HepG2 (cell line): ENCODE data around the gene MPV17L2. TPM values are rescaled to one million over a fixed set of nuclear protein-coding genes. Genes with fewer than 3 reads are reported as not detected.

Experiments used
- FIP1L1 ChIP-seq: fragments of 200-400 bp; formaldehyde crosslinking; IDR thresholded peaks from 2 replicates; pipeline ENCODE4 v1.6.1; 2018; ENCODE audit warnings: low read depth, mild to moderate bottlenecking, low read length, moderate library complexity, borderline replicate concordance; ENCODE audit not compliant: insufficient read depth
- JUN ChIP-seq: sonication (generic); formaldehyde crosslinking; IDR thresholded peaks from 2 replicates; pipeline ENCODE4 v1.4.0; 2020; ENCODE audit warnings: mild to moderate bottlenecking, missing genetic modification reagents
- MXI1 ChIP-seq: IDR thresholded peaks from 3 replicates; pipeline ENCODE4 v1.6.1; 2012; ENCODE audit warnings: low read depth, low read length, inconsistent platforms, borderline replicate concordance
- NFAT5 ChIP-seq: sonication (generic); formaldehyde crosslinking; IDR thresholded peaks from 2 replicates; pipeline ENCODE4 v1.4.0; 2020; ENCODE audit warnings: missing genetic modification reagents
- SMC3 ChIP-seq: IDR thresholded peaks from 2 replicates; pipeline ENCODE4 v1.6.1; 2011; ENCODE audit warnings: low read length, improper control_type of control experiment
- SNAPC2 ChIP-seq: sonication (generic); formaldehyde crosslinking; IDR thresholded peaks from 2 replicates; pipeline ENCODE4 v1.8.1; 2022; ENCODE audit warnings: mild to moderate bottlenecking, missing genetic modification reagents
- TBL1XR1 ChIP-seq: fragments of 150-350 bp; IDR thresholded peaks from 2 replicates; pipeline ENCODE4 v1.6.1; 2014; ENCODE audit warnings: borderline replicate concordance, low read length; ENCODE audit not compliant: partially characterized antibody
- TBX2 ChIP-seq: sonication (generic); formaldehyde crosslinking; IDR thresholded peaks from 2 replicates; pipeline ENCODE4 v1.5.0; 2020; ENCODE audit warnings: missing genetic modification reagents, mild to moderate bottlenecking, borderline replicate concordance
- ZNF337 ChIP-seq: sonication (generic); formaldehyde crosslinking; IDR thresholded peaks from 2 replicates; pipeline ENCODE4 v1.5.1; 2020; ENCODE audit warnings: missing genetic modification reagents, low read depth, mild to moderate bottlenecking, borderline replicate concordance
- ZNF543 ChIP-seq: sonication (generic); formaldehyde crosslinking; IDR thresholded peaks from 2 replicates; pipeline ENCODE4 v1.4.0; 2020; ENCODE audit warnings: mild to moderate bottlenecking, missing genetic modification reagents
- ZNF7 ChIP-seq: IDR thresholded peaks from 2 replicates; pipeline ENCODE4 v1.6.1; 2016; ENCODE audit warnings: missing biosample characterization, missing genetic modification reagents
- polyA plus RNA-seq, 8 experiments: library from polyadenylated mRNA; depleted of rRNA in 3 of 8; stranded (reverse) in 7 of 8; unstranded in 1 of 8; fragments of >200 nt; fragmentation: Illumina TruSeq in 4 of 8; extraction: Trizol in 4 of 8; gene quantifications; 2 replicates each; pipeline versions ENCODE4 v1.2.1 to v1.2.3, GENCODE V29; 2011 to 2016; ENCODE audit warnings: low read depth in 4 of 8, missing spikeins in 1 of 8, mixed read lengths in 1 of 8; ENCODE audit not compliant: insufficient read depth in 1 of 8
- total RNA-seq, 5 experiments: library from RNA; depleted of rRNA; stranded (reverse); fragments of >200 nt; fragmentation: Illumina TruSeq; extraction: Trizol; gene quantifications; 2 replicates each; pipeline ENCODE4 v1.2.3, GENCODE V29; 2016; ENCODE audit warnings: low read depth in 1 of 5
- TF ChIP-seq, protein P1 (sequence below): sonication (generic); formaldehyde crosslinking; IDR thresholded peaks from 2 replicates; pipeline ENCODE4 v1.5.1; 2020; ENCODE audit warnings: mild to moderate bottlenecking, missing genetic modification reagents, moderate library complexity
- TF ChIP-seq, protein P2 (sequence below): sonication (generic); formaldehyde crosslinking; IDR thresholded peaks from 2 replicates; pipeline ENCODE4 v1.5.1; 2020; ENCODE audit warnings: mild to moderate bottlenecking, missing genetic modification reagents, moderate library complexity
- TF ChIP-seq, protein P3 (sequence below): sonication (generic); formaldehyde crosslinking; IDR thresholded peaks from 2 replicates; pipeline ENCODE4 v1.5.0; 2020; ENCODE audit warnings: missing genetic modification reagents, mild to moderate bottlenecking, borderline replicate concordance
- TF ChIP-seq, protein P4 (sequence below): sonication (generic); formaldehyde crosslinking; IDR thresholded peaks from 2 replicates; pipeline ENCODE4 v1.8.1; 2022; ENCODE audit warnings: mild to moderate bottlenecking, missing genetic modification reagents

MPV17L2 gene
- total and polyA plus RNA-seq, 2 of the 13 experiments (the other 11 are each of a cell fraction or from before 2014, with no cell fraction given) = 13.6 to 16.7 TPM

DNA sequence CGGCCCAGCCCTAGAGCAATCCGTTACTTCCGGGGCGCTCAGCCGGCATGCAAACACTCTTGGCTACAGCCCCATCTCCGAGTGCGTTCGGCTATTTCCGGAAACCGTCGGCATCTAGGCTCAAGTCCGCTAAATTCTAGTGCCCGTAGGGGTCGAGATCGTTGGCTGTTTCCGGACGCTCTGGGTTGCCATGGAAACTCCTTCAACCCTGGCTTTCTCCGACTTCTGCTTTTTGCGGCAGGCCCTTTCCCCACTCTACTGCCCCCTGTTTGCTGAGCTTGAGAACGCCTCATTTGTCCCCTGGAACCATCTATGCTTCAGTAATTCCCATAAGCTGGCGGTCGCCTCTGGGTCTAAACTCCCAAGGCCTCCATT is 40.6 kb upstream of the MPV17L2 start (continued):
- TF ChIP-seq, protein P1, sequence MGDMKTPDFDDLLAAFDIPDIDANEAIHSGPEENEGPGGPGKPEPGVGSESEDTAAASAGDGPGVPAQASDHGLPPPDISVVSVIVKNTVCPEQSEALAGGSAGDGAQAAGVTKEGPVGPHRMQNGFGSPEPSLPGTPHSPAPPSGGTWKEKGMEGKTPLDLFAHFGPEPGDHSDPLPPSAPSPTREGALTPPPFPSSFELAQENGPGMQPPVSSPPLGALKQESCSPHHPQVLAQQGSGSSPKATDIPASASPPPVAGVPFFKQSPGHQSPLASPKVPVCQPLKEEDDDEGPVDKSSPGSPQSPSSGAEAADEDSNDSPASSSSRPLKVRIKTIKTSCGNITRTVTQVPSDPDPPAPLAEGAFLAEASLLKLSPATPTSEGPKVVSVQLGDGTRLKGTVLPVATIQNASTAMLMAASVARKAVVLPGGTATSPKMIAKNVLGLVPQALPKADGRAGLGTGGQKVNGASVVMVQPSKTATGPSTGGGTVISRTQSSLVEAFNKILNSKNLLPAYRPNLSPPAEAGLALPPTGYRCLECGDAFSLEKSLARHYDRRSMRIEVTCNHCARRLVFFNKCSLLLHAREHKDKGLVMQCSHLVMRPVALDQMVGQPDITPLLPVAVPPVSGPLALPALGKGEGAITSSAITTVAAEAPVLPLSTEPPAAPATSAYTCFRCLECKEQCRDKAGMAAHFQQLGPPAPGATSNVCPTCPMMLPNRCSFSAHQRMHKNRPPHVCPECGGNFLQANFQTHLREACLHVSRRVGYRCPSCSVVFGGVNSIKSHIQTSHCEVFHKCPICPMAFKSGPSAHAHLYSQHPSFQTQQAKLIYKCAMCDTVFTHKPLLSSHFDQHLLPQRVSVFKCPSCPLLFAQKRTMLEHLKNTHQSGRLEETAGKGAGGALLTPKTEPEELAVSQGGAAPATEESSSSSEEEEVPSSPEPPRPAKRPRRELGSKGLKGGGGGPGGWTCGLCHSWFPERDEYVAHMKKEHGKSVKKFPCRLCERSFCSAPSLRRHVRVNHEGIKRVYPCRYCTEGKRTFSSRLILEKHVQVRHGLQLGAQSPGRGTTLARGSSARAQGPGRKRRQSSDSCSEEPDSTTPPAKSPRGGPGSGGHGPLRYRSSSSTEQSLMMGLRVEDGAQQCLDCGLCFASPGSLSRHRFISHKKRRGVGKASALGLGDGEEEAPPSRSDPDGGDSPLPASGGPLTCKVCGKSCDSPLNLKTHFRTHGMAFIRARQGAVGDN (CRISPR knock-in tag) = peak; percentile 70
- no peak for TF ChIP-seq NFAT5 (CRISPR knock-in tag)
- peak; percentile 75; the same call in 1 of the 2 replicates for TF ChIP-seq ZNF7 (CRISPR knock-in tag)
- 0 out of 2 replicates have a peak, but pooled peaks have one; percentile 63 for TF ChIP-seq FIP1L1
- peak; percentile 53 for TF ChIP-seq SMC3
- TF ChIP-seq, protein P2, sequence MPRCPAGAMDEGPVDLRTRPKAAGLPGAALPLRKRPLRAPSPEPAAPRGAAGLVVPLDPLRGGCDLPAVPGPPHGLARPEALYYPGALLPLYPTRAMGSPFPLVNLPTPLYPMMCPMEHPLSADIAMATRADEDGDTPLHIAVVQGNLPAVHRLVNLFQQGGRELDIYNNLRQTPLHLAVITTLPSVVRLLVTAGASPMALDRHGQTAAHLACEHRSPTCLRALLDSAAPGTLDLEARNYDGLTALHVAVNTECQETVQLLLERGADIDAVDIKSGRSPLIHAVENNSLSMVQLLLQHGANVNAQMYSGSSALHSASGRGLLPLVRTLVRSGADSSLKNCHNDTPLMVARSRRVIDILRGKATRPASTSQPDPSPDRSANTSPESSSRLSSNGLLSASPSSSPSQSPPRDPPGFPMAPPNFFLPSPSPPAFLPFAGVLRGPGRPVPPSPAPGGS = no peak
- TF ChIP-seq, protein P3, sequence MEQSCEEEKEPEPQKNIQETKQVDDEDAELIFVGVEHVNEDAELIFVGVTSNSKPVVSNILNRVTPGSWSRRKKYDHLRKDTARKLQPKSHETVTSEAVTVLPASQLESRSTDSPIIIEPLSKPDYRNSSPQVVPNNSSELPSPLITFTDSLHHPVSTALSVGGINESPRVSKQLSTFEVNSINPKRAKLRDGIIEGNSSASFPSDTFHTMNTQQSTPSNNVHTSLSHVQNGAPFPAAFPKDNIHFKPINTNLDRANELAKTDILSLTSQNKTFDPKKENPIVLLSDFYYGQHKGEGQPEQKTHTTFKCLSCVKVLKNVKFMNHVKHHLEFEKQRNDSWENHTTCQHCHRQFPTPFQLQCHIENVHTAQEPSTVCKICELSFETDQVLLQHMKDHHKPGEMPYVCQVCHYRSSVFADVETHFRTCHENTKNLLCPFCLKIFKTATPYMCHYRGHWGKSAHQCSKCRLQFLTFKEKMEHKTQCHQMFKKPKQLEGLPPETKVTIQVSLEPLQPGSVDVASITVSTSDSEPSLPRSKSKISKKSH (CRISPR knock-in tag) = peak; percentile 40; the same call in 1 of the 2 replicates
- peak; percentile 84; the same call in 2 of the 3 replicates for TF ChIP-seq MXI1
- peak; percentile 14 for TF ChIP-seq TBL1XR1
- TF ChIP-seq, protein P4, sequence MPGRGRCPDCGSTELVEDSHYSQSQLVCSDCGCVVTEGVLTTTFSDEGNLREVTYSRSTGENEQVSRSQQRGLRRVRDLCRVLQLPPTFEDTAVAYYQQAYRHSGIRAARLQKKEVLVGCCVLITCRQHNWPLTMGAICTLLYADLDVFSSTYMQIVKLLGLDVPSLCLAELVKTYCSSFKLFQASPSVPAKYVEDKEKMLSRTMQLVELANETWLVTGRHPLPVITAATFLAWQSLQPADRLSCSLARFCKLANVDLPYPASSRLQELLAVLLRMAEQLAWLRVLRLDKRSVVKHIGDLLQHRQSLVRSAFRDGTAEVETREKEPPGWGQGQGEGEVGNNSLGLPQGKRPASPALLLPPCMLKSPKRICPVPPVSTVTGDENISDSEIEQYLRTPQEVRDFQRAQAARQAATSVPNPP (CRISPR knock-in tag) = no peak
- peak; percentile 55; the same call in 1 of the 2 replicates for TF ChIP-seq TBX2 (CRISPR knock-in tag)
- peak; percentile 52; the same call in 1 of the 2 replicates for TF ChIP-seq SNAPC2 (CRISPR knock-in tag)
- no peak for TF ChIP-seq ZNF337 (CRISPR knock-in tag)
- TF ChIP-seq JUN (CRISPR knock-in tag) = 0 out of 2 replicates have a peak, but pooled peaks have one; percentile 32
- peak; percentile 49; the same call in 1 of the 2 replicates for TF ChIP-seq ZNF543 (CRISPR knock-in tag)
